ENCODE measurements around the gene LRRC3B. TPM values are rescaled to one million over a fixed set of nuclear protein-coding genes. Genes with fewer than 3 reads are reported as not detected.

The LRRC3B gene
- polyA plus RNA-seq, 1 donor from 2014 or later = 56.4 TPM

- Histone ChIP-seq H3K4me2 (ENCODE audit: low read length) (peak overlapping the region; percentile 72), H4K20me1 (ENCODE audit: insufficient read depth) (no peaks in the 10 kb centered on the region), H3F3A (ENCODE audit: insufficient read depth, low read length, poor library complexity, severe bottlenecking) (no peaks in the 10 kb centered on the region), H3K4me3 (ENCODE audit: low read length) (peak overlapping the region; percentile 80), H3K27me3 (ENCODE audit: insufficient read depth, low read depth, low read length) (peaks cover 20% of the 10 kb centered on the region), H3K79me2 (replicated peaks; ENCODE audit: insufficient read depth, low read length) (no peaks in the 10 kb centered on the region), H3K27ac (ENCODE audit: low read length) (peak overlapping the region; percentile 45), H3K9me2 (ENCODE audit: insufficient read depth, low read length) (no peaks in the 10 kb centered on the region), H3K9ac (ENCODE audit: low read length) (peak overlapping the region; percentile 80), H3K36me3 (ENCODE audit: insufficient read depth, low read length) (no peaks in the 10 kb centered on the region), H2AFZ (ENCODE audit: low read depth, low read length) (peak overlapping the region; percentile 49), H3K9me3 (ENCODE audit: low read length) (no peaks in the 10 kb centered on the region)
- no peak for TF ChIP-seq EZH2 (IDR thresholded peaks at IDR 0.05; ENCODE audit: borderline replicate concordance, insufficient read depth, low read length, poor library complexity, severe bottlenecking)
- no peak for TF ChIP-seq EP300 (conservative IDR thresholded peaks at IDR 0.05; ENCODE audit: poor library complexity, severe bottlenecking)
- no peak for TF ChIP-seq TAF1 (IDR thresholded peaks at IDR 0.05; ENCODE audit: low read depth)
- no peak for TF ChIP-seq MXI1 (conservative IDR thresholded peaks at IDR 0.05; ENCODE audit: poor library complexity, severe bottlenecking)
- no peak for TF ChIP-seq SMC3 (conservative IDR thresholded peaks at IDR 0.05; ENCODE audit: poor library complexity)
- TF ChIP-seq REST (IDR thresholded peaks at IDR 0.05; ENCODE audit: borderline replicate concordance) = no peak
- TF ChIP-seq POLR2AphosphoS5 (IDR thresholded peaks at IDR 0.05) = no peak
- no peak for TF ChIP-seq RAD21 (conservative IDR thresholded peaks at IDR 0.05)
- TF ChIP-seq, protein P1, sequence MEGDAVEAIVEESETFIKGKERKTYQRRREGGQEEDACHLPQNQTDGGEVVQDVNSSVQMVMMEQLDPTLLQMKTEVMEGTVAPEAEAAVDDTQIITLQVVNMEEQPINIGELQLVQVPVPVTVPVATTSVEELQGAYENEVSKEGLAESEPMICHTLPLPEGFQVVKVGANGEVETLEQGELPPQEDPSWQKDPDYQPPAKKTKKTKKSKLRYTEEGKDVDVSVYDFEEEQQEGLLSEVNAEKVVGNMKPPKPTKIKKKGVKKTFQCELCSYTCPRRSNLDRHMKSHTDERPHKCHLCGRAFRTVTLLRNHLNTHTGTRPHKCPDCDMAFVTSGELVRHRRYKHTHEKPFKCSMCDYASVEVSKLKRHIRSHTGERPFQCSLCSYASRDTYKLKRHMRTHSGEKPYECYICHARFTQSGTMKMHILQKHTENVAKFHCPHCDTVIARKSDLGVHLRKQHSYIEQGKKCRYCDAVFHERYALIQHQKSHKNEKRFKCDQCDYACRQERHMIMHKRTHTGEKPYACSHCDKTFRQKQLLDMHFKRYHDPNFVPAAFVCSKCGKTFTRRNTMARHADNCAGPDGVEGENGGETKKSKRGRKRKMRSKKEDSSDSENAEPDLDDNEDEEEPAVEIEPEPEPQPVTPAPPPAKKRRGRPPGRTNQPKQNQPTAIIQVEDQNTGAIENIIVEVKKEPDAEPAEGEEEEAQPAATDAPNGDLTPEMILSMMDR (IDR thresholded peaks at IDR 0.05; ENCODE audit: poor library complexity, severe bottlenecking) = no peak
Observed at GRCh38 chr3:26621906-26622620, 509 bp upstream of the LRRC3B start.

DNA sequence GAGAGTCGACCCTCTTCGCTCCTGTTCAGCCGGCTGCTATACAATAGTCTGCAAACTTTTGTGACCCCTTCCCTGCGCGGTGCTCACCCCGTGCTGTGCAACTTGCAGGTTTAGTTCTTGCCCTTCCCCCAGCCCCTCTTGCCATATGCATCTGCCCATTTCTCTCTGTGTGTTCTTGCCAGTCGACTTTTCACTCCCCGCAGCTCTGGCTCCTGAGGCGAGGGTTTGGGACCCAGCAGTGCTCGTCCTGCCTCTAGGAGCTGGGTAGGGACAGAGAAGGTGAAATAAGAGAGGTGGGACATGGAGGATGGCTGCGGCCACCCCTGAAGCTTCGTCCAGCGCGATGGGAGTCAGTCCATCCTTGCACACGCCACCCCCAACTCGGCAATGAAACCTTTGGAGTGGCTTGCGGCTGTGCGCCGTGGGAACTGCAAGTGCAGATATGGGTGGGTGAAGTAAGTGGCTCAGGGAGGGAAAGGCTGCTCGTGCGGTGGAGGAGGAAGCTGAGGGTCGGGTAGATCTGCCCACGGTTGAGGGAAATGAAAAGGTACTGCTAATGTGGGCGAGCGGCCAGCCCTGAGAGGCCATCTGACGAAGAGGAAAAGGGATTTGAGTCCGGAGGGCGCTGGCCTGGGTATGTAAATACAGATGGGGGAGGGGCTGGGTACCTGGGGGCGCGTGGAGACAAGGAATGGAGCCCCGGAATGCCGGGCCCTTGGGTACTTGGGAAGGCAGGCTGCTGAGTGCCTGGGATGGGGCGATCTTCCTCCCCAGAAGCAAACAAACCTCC lies 1.0 kb downstream of the LRRC3B start:
- peak overlapping the region; percentile 80 for H3K9ac ChIP-seq (ENCODE audit: low read length)
- H3F3A ChIP-seq (ENCODE audit: insufficient read depth, low read length, poor library complexity, severe bottlenecking) = no peaks in the 10 kb centered on the region
- H3K27ac ChIP-seq (ENCODE audit: low read length) = peak overlapping the region; percentile 55
- no peaks in the 10 kb centered on the region for H3K9me2 ChIP-seq (ENCODE audit: insufficient read depth, low read length)
- H3K4me2 ChIP-seq (ENCODE audit: low read length) = peak overlapping the region; percentile 56
- H3K9me3 ChIP-seq (ENCODE audit: low read length) = no peaks in the 10 kb centered on the region
- no peak overlapping the region for H2AFZ ChIP-seq (ENCODE audit: low read depth, low read length)
- peak overlapping the region; percentile 80 for H3K4me3 ChIP-seq (ENCODE audit: low read length)
- H3K27me3 ChIP-seq (ENCODE audit: insufficient read depth, low read depth, low read length) = peaks cover 20% of the 10 kb centered on the region
- H4K20me1 ChIP-seq (ENCODE audit: insufficient read depth) = no peaks in the 10 kb centered on the region
- no peak for TF ChIP-seq EP300 (conservative IDR thresholded peaks at IDR 0.05; ENCODE audit: poor library complexity, severe bottlenecking)
- no peak for TF ChIP-seq RAD21 (conservative IDR thresholded peaks at IDR 0.05)
- TF ChIP-seq, protein P1 (IDR thresholded peaks at IDR 0.05; ENCODE audit: poor library complexity, severe bottlenecking) = no peak
- no peak for TF ChIP-seq POLR2AphosphoS5 (IDR thresholded peaks at IDR 0.05)
- TF ChIP-seq MXI1 (conservative IDR thresholded peaks at IDR 0.05; ENCODE audit: poor library complexity, severe bottlenecking) = no peak
- no peak for TF ChIP-seq EZH2 (IDR thresholded peaks at IDR 0.05; ENCODE audit: borderline replicate concordance, insufficient read depth, low read length, poor library complexity, severe bottlenecking)
- no peak for TF ChIP-seq TAF1 (IDR thresholded peaks at IDR 0.05; ENCODE audit: low read depth)
- no peak for TF ChIP-seq REST (IDR thresholded peaks at IDR 0.05; ENCODE audit: borderline replicate concordance)
- TF ChIP-seq SMC3 (conservative IDR thresholded peaks at IDR 0.05; ENCODE audit: poor library complexity) = no peak
- peaks cover 3% of the 10 kb centered on the region for H3K36me3 ChIP-seq (ENCODE audit: insufficient read depth, low read length)
- H3K79me2 ChIP-seq (replicated peaks; ENCODE audit: insufficient read depth, low read length) = no peaks in the 10 kb centered on the region

Data from neural cell (in vitro differentiated cells).